SK-N-SH (cell line): ENCODE measurements around the gene CCL22. TPM values are rescaled to one million over a fixed set of nuclear protein-coding genes. Genes with fewer than 3 reads are reported as not detected.

ENCODE experiments used
- CTCF ChIA-PET: fragments of 300-600, 350-600 bp; formaldehyde crosslinking; extraction: SDS; loops from one replicate; lab custom pipeline; 2021; lab: Yijun Ruan, JAX
- POLR2A ChIA-PET: fragments of 350-600 bp; sonication (Branson Sonifier 250); formaldehyde crosslinking; extraction: SDS; loops from one replicate; lab custom pipeline; 2020; ENCODE audit warnings: antibody characterized with exemption, inconsistent platforms; lab: Yijun Ruan, JAX
- DNase-seq: peaks from one replicate; pipeline ENCODE4 v3.0.0; 2012
- H2AFZ ChIP-seq: fragments of 200-600 bp; sonication (generic); 2 replicates; pipeline ENCODE4 v1.8.1; 2016; ENCODE audit warnings: antibody characterized with exemption, mild to moderate bottlenecking, low read depth
- H3F3A ChIP-seq: fragments of 200-600 bp; sonication (generic); replicated peaks from 2 replicates; pipeline ENCODE3; 2016; ENCODE audit warnings: antibody characterized with exemption, mild to moderate bottlenecking; ENCODE audit not compliant: insufficient read depth
- H3K27ac ChIP-seq, 2 experiments: fragments of 200-500 bp in 1 of 2; fragments of 200-600 bp in 1 of 2; sonication (Bioruptor generic) in 1 of 2; sonication (generic), shearing (Covaris generic) in 1 of 2; 2 replicates each; pipeline versions ENCODE4 v1.5.1 to v1.6.1; 2014 to 2016; ENCODE audit warnings: low read depth in 2 of 2, inconsistent platforms in 1 of 2, low read length in 1 of 2, mild to moderate bottlenecking in 1 of 2, mixed read lengths in 1 of 2
- H3K27me3 ChIP-seq: fragments of 200-600 bp; sonication (generic), shearing (Covaris generic); 2 replicates; pipeline ENCODE4 v1.6.1; 2016; ENCODE audit warnings: mixed run types; ENCODE audit not compliant: insufficient read depth
- H3K36me3 ChIP-seq, 2 experiments: fragments of 200-500 bp in 1 of 2; fragments of 200-600 bp in 1 of 2; sonication (Bioruptor generic) in 1 of 2; sonication (generic) in 1 of 2; replicated peaks in 1 of 2; 2 replicates each; pipeline versions ENCODE3 to v1.5.1; 2014 to 2016; ENCODE audit warnings: low read length in 1 of 2, mild to moderate bottlenecking in 1 of 2; ENCODE audit not compliant: insufficient read depth in 2 of 2, control insufficient read depth in 1 of 2
- H3K4me1 ChIP-seq, 2 experiments: fragments of 200-500 bp in 1 of 2; fragments of 200-600 bp in 1 of 2; sonication (Bioruptor generic) in 1 of 2; sonication (generic), shearing (Covaris generic) in 1 of 2; 2 replicates each; pipeline versions ENCODE4 v1.5.1 to v1.6.1; 2014 to 2016; ENCODE audit warnings: low read depth in 1 of 2, low read length in 1 of 2, mixed run types in 1 of 2; ENCODE audit not compliant: insufficient read depth in 2 of 2, control insufficient read depth in 1 of 2
- H3K4me2 ChIP-seq: fragments of 200-600 bp; sonication (generic), shearing (Covaris generic); 2 replicates; pipeline ENCODE4 v1.6.1; 2017; ENCODE audit warnings: mixed run types
- H3K4me3 ChIP-seq, 2 experiments: fragments of 200-500 bp in 1 of 2; fragments of 200-600 bp in 1 of 2; sonication (Bioruptor generic) in 1 of 2; sonication (generic), shearing (Covaris generic) in 1 of 2; 2 replicates each; pipeline versions ENCODE4 v1.5.1 to v1.8.1; 2014 to 2016; ENCODE audit warnings: low read depth in 2 of 2, inconsistent platforms in 1 of 2, low read length in 1 of 2, mild to moderate bottlenecking in 1 of 2, mixed read lengths in 1 of 2, moderate library complexity in 1 of 2
- H3K79me2 ChIP-seq: fragments of 200-600 bp; sonication (generic); 2 replicates; pipeline ENCODE4 v1.8.1; 2017; ENCODE audit warnings: mild to moderate bottlenecking; ENCODE audit not compliant: insufficient read depth
- H3K9ac ChIP-seq: fragments of 200-600 bp; sonication (generic); 2 replicates; pipeline ENCODE4 v1.6.1; 2017; ENCODE audit warnings: mixed run types
- H3K9me2 ChIP-seq: fragments of 200-600 bp; sonication (generic); 2 replicates; pipeline ENCODE4 v1.6.1; 2017; ENCODE audit warnings: mixed run types
- H3K9me3 ChIP-seq: fragments of 200-600 bp; sonication (generic); 2 replicates; pipeline ENCODE4 v1.6.1; 2017; ENCODE audit warnings: mixed run types, mild to moderate bottlenecking, moderate library complexity
- H4K20me1 ChIP-seq: fragments of 200-600 bp; sonication (generic); 2 replicates; pipeline ENCODE4 v1.6.1; 2017; ENCODE audit warnings: mild to moderate bottlenecking, mixed run types; ENCODE audit not compliant: insufficient read depth
- CHD2 ChIP-seq: fragments of 150-350 bp; IDR thresholded peaks from 2 replicates; pipeline ENCODE4 v1.6.1; 2018; ENCODE audit warnings: low read length; ENCODE audit not compliant: partially characterized antibody
- ELF1 ChIP-seq: IDR thresholded peaks from 2 replicates; pipeline ENCODE4 v1.4.0; 2012
- EP300 ChIP-seq, 2 experiments: IDR thresholded peaks; 2 replicates each; pipeline versions ENCODE4 v1.4.0 to v1.6.1; 2012; ENCODE audit warnings: borderline replicate concordance in 1 of 2, low read depth in 1 of 2, low read length in 1 of 2
- EZH2phosphoT487 ChIP-seq: fragments of 200-600 bp; sonication (generic); IDR thresholded peaks from 2 replicates; pipeline ENCODE4 v1.6.1; 2017; ENCODE audit warnings: low read depth, mixed run types, mild to moderate bottlenecking, antibody characterized with exemption, moderate library complexity, borderline replicate concordance
- FOXM1 ChIP-seq: IDR thresholded peaks from 2 replicates; pipeline ENCODE4 v1.4.0; 2012; ENCODE audit warnings: low read depth, mild to moderate bottlenecking
- GABPA ChIP-seq: IDR thresholded peaks from 2 replicates; pipeline ENCODE4 v1.4.0; 2012; ENCODE audit warnings: low read depth, mild to moderate bottlenecking
- GATA2 ChIP-seq: sonication (generic); formaldehyde crosslinking; IDR thresholded peaks from 2 replicates; pipeline ENCODE4 v1.5.0; 2020; ENCODE audit warnings: mild to moderate bottlenecking, missing genetic modification reagents
- MXI1 ChIP-seq: IDR thresholded peaks from 2 replicates; pipeline ENCODE4 v1.6.1; 2012; ENCODE audit warnings: mild to moderate bottlenecking, low read depth, low read length, improper control_type of control experiment
- NRF1 ChIP-seq: IDR thresholded peaks from 2 replicates; pipeline ENCODE4 v1.6.1; 2012; ENCODE audit warnings: low read depth, mild to moderate bottlenecking, low read length
- RAD21 ChIP-seq: IDR thresholded peaks from 2 replicates; pipeline ENCODE4 v1.6.1; 2012; ENCODE audit warnings: mild to moderate bottlenecking, low read length
- RCOR1 ChIP-seq: fragments of 150-350 bp; IDR thresholded peaks from 2 replicates; pipeline ENCODE4 v1.6.1; 2017; ENCODE audit warnings: antibody characterized with exemption, low read length
- RFX5 ChIP-seq: IDR thresholded peaks from 2 replicates; pipeline ENCODE4 v1.6.1; 2012; ENCODE audit warnings: mild to moderate bottlenecking, improper control_type of control experiment, low read length
- RXRA ChIP-seq: IDR thresholded peaks from 2 replicates; pipeline ENCODE4 v1.4.0; 2012; ENCODE audit warnings: low read depth, mild to moderate bottlenecking, borderline replicate concordance
- SIN3A ChIP-seq: IDR thresholded peaks from 2 replicates; pipeline ENCODE4 v1.6.1; 2012; ENCODE audit warnings: low read depth, mild to moderate bottlenecking, low read length, moderate library complexity, borderline replicate concordance
- SMC3 ChIP-seq: IDR thresholded peaks from 2 replicates; pipeline ENCODE4 v1.6.1; 2012; ENCODE audit warnings: low read depth, low read length, improper control_type of control experiment
- TEAD4 ChIP-seq: IDR thresholded peaks from 2 replicates; pipeline ENCODE4 v1.4.0; 2012; ENCODE audit warnings: mild to moderate bottlenecking, borderline replicate concordance; ENCODE audit not compliant: insufficient read depth
- YY1 ChIP-seq: IDR thresholded peaks from 2 replicates; pipeline ENCODE4 v1.4.0; 2012; ENCODE audit warnings: low read depth, mild to moderate bottlenecking
- WGBS: methylation state at CpG from one replicate; pipeline ENCODE4 v1.1.6; 2017; ENCODE audit warnings: low lambda C conversion rate; 5-methylcytosine and 5-hydroxymethylcytosine counted together
- polyA plus RNA-seq, 3 experiments: library from polyadenylated mRNA; depleted of rRNA; stranded (reverse); fragments of >200 nt; gene quantifications; 2 replicates each; pipeline ENCODE4 v1.2.3, GENCODE V29; 2012
- TF ChIP-seq, protein P1 (sequence below): fragments of 150-350 bp; IDR thresholded peaks from 2 replicates; pipeline ENCODE4 v1.6.1; 2016; ENCODE audit warnings: mild to moderate bottlenecking, low read depth, low read length
- TF ChIP-seq, protein P2 (sequence below): IDR thresholded peaks from 2 replicates; pipeline ENCODE4 v1.4.0; 2012; ENCODE audit warnings: low read depth, borderline replicate concordance
- TF ChIP-seq, protein P3 (sequence below): IDR thresholded peaks from 2 replicates; pipeline ENCODE4 v1.4.0; 2012; ENCODE audit warnings: low read depth

CCL22 gene
- polyA plus RNA-seq, 1 of the 3 experiments (the other 2 are of a cell fraction), result not detected

DNA sequence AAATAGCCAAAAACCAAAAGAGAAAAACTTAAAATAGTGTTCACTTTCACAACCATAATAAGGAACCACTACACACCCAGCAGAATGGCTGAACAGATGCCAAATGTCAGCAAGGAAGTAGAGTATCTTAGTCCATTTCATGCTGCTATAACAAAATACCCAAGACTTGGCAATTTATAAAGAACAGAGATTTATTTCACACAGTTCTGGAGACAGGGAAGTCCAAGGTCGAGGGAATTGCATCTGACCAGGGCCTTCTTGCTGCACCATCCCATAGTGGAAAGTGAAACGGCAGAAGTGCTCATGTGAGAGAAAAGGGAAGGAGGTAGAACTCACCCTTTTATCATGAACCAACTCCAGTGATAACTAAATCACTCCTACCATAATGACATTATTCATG is 33.8 kb upstream of the CCL22 start:
- no peaks in the 10 kb centered on the region for H3K9me3 ChIP-seq
- H3K9ac ChIP-seq, result no peak overlapping the region
- ChIA-PET CTCF (no interaction called here), POLR2A (no interaction called here)
- H3K4me3 ChIP-seq, result no peak overlapping the region
- no peak overlapping the region for H3K4me2 ChIP-seq
- no peak for DNase-seq
- TF ChIP-seq MXI1 (no peak), RAD21 (no peak), FOXM1 (no peak), EZH2phosphoT487 (no peak), CHD2 (no peak), NRF1 (no peak), GABPA (no peak), RFX5 (no peak), EP300 (IDR thresholded peaks at IDR 0.05; ENCODE audit: borderline replicate concordance in 1 of 2, low read depth in 1 of 2, low read length in 1 of 2) (no peak), GATA2 (CRISPR knock-in tag) (no peak), TEAD4 (no peak)
- TF ChIP-seq, protein P1, sequence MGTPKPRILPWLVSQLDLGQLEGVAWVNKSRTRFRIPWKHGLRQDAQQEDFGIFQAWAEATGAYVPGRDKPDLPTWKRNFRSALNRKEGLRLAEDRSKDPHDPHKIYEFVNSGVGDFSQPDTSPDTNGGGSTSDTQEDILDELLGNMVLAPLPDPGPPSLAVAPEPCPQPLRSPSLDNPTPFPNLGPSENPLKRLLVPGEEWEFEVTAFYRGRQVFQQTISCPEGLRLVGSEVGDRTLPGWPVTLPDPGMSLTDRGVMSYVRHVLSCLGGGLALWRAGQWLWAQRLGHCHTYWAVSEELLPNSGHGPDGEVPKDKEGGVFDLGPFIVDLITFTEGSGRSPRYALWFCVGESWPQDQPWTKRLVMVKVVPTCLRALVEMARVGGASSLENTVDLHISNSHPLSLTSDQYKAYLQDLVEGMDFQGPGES, result no peak
- H3K9me2 ChIP-seq, result no peaks in the 10 kb centered on the region
- no peaks in the 10 kb centered on the region for H3K79me2 ChIP-seq
- no peak overlapping the region for H2AFZ ChIP-seq
- H4K20me1 ChIP-seq, result no peaks in the 10 kb centered on the region
- no peaks in the 10 kb centered on the region for H3K36me3 ChIP-seq
- H3K4me1 ChIP-seq, result no peaks in the 10 kb centered on the region
- H3K27me3 ChIP-seq, result no peaks in the 10 kb centered on the region; the same call in 1 of the 2 replicates
- no peaks in the 10 kb centered on the region for H3F3A ChIP-seq
- no peak overlapping the region for H3K27ac ChIP-seq
- WGBS, result 47% methylated on average over 2 of the region's 2 CpGs

DNA sequence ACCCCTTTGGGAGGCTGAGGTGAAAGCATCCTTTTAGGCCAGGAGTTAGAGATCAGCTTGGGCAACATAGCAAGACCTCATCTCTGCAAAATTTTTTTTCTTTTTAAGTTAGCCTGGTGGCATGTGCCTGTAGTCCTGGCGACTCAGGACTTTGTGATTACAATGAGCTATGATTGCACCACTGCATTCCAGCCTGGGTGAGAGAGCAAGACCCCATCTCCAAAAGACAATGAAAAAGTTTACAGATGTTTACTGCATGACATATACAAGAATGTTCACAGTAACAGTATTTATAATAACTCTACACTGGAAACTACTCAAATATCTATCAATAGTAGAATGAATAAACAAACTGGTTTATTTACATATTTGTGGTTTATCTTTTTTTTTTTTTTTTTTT is 33.1 kb upstream of the CCL22 start:
- no peak overlapping the region for H3K9ac ChIP-seq
- no peak overlapping the region for H3K4me2 ChIP-seq
- POLR2A ChIA-PET, result no interaction called here
- no peak overlapping the region for H2AFZ ChIP-seq
- no peak for DNase-seq
- no peak overlapping the region for H3K27ac ChIP-seq
- H3K36me3 ChIP-seq, result no peaks in the 10 kb centered on the region
- no peaks in the 10 kb centered on the region for H3K79me2 ChIP-seq
- H3K9me3 ChIP-seq, result no peaks in the 10 kb centered on the region
- no peaks in the 10 kb centered on the region for H3K9me2 ChIP-seq
- H3K4me1 ChIP-seq, result no peaks in the 10 kb centered on the region
- CTCF ChIA-PET, result no interaction called here
- H3F3A ChIP-seq, result no peaks in the 10 kb centered on the region
- TF ChIP-seq EP300 (IDR thresholded peaks at IDR 0.05; ENCODE audit: borderline replicate concordance in 1 of 2, low read depth in 1 of 2, low read length in 1 of 2) (no peak), RAD21 (no peak), CHD2 (no peak), FOXM1 (no peak), ELF1 (no peak), GABPA (no peak), YY1 (no peak), RXRA (no peak), GATA2 (CRISPR knock-in tag) (no peak), EZH2phosphoT487 (no peak), MXI1 (no peak), RFX5 (no peak), SMC3 (no peak), SIN3A (no peak), RCOR1 (no peak)
- TF ChIP-seq, protein P2, sequence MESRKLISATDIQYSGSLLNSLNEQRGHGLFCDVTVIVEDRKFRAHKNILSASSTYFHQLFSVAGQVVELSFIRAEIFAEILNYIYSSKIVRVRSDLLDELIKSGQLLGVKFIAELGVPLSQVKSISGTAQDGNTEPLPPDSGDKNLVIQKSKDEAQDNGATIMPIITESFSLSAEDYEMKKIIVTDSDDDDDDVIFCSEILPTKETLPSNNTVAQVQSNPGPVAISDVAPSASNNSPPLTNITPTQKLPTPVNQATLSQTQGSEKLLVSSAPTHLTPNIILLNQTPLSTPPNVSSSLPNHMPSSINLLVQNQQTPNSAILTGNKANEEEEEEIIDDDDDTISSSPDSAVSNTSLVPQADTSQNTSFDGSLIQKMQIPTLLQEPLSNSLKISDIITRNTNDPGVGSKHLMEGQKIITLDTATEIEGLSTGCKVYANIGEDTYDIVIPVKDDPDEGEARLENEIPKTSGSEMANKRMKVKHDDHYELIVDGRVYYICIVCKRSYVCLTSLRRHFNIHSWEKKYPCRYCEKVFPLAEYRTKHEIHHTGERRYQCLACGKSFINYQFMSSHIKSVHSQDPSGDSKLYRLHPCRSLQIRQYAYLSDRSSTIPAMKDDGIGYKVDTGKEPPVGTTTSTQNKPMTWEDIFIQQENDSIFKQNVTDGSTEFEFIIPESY, result no peak
- TF ChIP-seq, protein P3, sequence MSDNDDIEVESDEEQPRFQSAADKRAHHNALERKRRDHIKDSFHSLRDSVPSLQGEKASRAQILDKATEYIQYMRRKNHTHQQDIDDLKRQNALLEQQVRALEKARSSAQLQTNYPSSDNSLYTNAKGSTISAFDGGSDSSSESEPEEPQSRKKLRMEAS, result no peak
- TF ChIP-seq, protein P1, result no peak
- WGBS, result 82% methylated on average over 1 of the region's 1 CpG
- no peaks in the 10 kb centered on the region; the same call in 1 of the 2 replicates for H3K27me3 ChIP-seq
- H3K4me3 ChIP-seq, result no peak overlapping the region
- no peaks in the 10 kb centered on the region for H4K20me1 ChIP-seq
